Measurements from ENCODE around the gene LDB2.

The LDB2 gene

DNA sequence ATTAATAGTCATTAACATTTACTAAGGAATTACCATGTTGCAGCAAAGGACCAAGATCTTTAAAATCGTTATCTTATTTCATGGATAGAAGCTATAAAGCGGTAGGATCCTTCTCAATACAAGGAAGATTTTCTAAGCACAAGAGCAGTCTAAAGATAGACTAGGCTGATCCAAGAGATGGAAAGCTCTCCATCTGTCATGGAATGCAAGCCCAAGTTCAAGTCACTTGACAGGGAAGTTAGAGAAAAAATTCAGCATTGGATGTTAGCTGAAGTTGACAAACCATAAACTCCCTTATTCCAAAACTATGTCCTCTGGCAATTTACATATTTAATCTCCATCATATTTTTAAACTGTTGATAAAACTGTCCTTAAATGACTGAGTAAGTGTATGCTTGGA is 177.7 kb downstream of the LDB2 start:
- no peaks in the 10 kb centered on the region for H3F3A ChIP-seq (ENCODE audit: low read depth)
- H3K27me3 ChIP-seq (ENCODE audit: insufficient read depth, low read length, poor library complexity, severe bottlenecking): no peaks in the 10 kb centered on the region
- no peak overlapping the region for H3K4me2 ChIP-seq (ENCODE audit: low read depth, low read length, poor library complexity, severe bottlenecking)
- H3K36me3 ChIP-seq (ENCODE audit: insufficient read depth, low read length): no peaks in the 10 kb centered on the region
- H3K9me2 ChIP-seq (replicated peaks; ENCODE audit: low read depth, low read length): no peaks in the 10 kb centered on the region
- no peak overlapping the region for H3K4me3 ChIP-seq (ENCODE audit: low read length, poor library complexity, severe bottlenecking)
- no peaks in the 10 kb centered on the region for H3K4me1 ChIP-seq (ENCODE audit: insufficient read depth, low read length, poor library complexity, severe bottlenecking)
- H4K20me1 ChIP-seq (ENCODE audit: insufficient read depth, low read length, poor library complexity, severe bottlenecking): no peaks in the 10 kb centered on the region
- no peaks in the 10 kb centered on the region for H3K9me3 ChIP-seq (ENCODE audit: insufficient read depth, low read depth, low read length)
- H3K9ac ChIP-seq (ENCODE audit: low read depth, low read length, poor library complexity, severe bottlenecking): no peak overlapping the region
- TF ChIP-seq, protein P1, sequence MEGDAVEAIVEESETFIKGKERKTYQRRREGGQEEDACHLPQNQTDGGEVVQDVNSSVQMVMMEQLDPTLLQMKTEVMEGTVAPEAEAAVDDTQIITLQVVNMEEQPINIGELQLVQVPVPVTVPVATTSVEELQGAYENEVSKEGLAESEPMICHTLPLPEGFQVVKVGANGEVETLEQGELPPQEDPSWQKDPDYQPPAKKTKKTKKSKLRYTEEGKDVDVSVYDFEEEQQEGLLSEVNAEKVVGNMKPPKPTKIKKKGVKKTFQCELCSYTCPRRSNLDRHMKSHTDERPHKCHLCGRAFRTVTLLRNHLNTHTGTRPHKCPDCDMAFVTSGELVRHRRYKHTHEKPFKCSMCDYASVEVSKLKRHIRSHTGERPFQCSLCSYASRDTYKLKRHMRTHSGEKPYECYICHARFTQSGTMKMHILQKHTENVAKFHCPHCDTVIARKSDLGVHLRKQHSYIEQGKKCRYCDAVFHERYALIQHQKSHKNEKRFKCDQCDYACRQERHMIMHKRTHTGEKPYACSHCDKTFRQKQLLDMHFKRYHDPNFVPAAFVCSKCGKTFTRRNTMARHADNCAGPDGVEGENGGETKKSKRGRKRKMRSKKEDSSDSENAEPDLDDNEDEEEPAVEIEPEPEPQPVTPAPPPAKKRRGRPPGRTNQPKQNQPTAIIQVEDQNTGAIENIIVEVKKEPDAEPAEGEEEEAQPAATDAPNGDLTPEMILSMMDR (conservative IDR thresholded peaks at IDR 0.05; ENCODE audit: low read length): no peak
- no peak for TF ChIP-seq EZH2phosphoT487 (IDR thresholded peaks at IDR 0.05; ENCODE audit: borderline replicate concordance)
- H2AFZ ChIP-seq (ENCODE audit: low read length): no peak overlapping the region
- no peaks in the 10 kb centered on the region for H3K79me2 ChIP-seq (ENCODE audit: insufficient read depth, low read length)

DNA sequence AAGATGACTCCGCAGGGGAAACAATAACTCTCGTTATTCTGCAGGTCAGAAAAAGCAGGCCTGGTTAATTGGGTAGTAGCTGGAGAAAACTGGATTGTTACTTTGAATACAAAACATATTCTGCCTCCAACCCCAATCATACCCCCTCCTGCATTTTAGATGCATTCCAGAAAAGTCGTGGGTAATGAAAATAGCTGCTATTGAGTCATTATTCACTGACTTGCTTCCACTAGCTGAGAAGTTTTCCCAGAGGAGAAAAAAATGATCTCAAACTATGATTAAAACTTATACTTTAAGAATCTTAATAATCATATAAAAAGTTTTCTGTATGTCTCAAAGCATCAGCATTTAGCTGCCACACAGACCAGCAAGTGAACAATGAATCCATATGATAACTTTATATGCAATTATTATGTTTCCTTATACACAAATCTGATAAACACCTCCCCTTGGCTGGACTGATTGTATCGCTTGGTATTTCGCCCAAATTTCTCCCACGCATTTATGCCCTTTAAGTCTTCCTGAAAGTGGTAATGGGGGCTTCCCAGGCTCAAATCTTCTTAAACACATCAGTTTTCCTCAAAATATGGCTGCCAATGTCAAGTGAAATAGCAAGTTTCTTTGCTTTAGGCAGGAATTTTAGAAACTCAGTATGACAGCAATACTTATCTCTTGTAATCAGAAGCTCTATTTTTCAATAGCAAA is 181.0 kb downstream of the LDB2 start:
- H3K36me3 ChIP-seq (ENCODE audit: insufficient read depth, low read length): no peaks in the 10 kb centered on the region

DNA sequence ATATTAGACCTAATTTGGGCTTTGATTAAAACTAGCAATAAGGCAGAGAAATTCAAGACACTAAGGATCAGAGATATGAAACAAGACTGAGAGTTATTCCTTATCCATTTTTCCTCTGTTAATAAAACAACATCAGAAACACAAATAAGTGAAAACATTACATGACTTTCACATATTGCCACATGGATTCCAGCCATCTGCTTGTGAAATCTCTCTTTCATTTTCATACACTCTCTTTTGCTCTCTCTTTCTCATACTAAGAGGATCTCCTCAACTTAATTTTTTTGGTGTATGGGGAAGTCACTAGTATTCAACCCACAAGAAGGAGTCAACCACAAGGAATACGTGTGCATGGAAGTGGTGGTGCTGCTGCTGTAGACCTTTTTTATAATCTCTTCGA is 183.0 kb downstream of the LDB2 start:
- H3K9ac ChIP-seq (ENCODE audit: low read depth, low read length, poor library complexity, severe bottlenecking): no peak overlapping the region
- H2AFZ ChIP-seq (ENCODE audit: low read length): no peak overlapping the region
- H3K27me3 ChIP-seq (ENCODE audit: insufficient read depth, low read length, poor library complexity, severe bottlenecking): no peaks in the 10 kb centered on the region
- no peaks in the 10 kb centered on the region for H3K36me3 ChIP-seq (ENCODE audit: insufficient read depth, low read length)
- no peaks in the 10 kb centered on the region for H3K9me3 ChIP-seq (ENCODE audit: insufficient read depth, low read depth, low read length)
- no peaks in the 10 kb centered on the region for H3F3A ChIP-seq (ENCODE audit: low read depth)
- no peak overlapping the region for H3K4me3 ChIP-seq (ENCODE audit: low read length, poor library complexity, severe bottlenecking)
- no peak for TF ChIP-seq EZH2phosphoT487 (IDR thresholded peaks at IDR 0.05; ENCODE audit: borderline replicate concordance)
- TF ChIP-seq, protein P1 (conservative IDR thresholded peaks at IDR 0.05; ENCODE audit: low read length): no peak
- no peaks in the 10 kb centered on the region for H4K20me1 ChIP-seq (ENCODE audit: insufficient read depth, low read length, poor library complexity, severe bottlenecking)
- H3K4me1 ChIP-seq (ENCODE audit: insufficient read depth, low read length, poor library complexity, severe bottlenecking): no peaks in the 10 kb centered on the region
- no peak overlapping the region for H3K4me2 ChIP-seq (ENCODE audit: low read depth, low read length, poor library complexity, severe bottlenecking)
- no peaks in the 10 kb centered on the region for H3K9me2 ChIP-seq (replicated peaks; ENCODE audit: low read depth, low read length)
- H3K79me2 ChIP-seq (ENCODE audit: insufficient read depth, low read length): no peaks in the 10 kb centered on the region

More for the DNA sequence above, 181.0 kb downstream of the LDB2 start:
- no peaks in the 10 kb centered on the region for H3K9me3 ChIP-seq (ENCODE audit: insufficient read depth, low read depth, low read length)
- H3K27me3 ChIP-seq (ENCODE audit: insufficient read depth, low read length, poor library complexity, severe bottlenecking): no peaks in the 10 kb centered on the region
- H3K9me2 ChIP-seq (replicated peaks; ENCODE audit: low read depth, low read length): no peaks in the 10 kb centered on the region
- no peak overlapping the region for H3K4me3 ChIP-seq (ENCODE audit: low read length, poor library complexity, severe bottlenecking)
- no peak overlapping the region for H3K4me2 ChIP-seq (ENCODE audit: low read depth, low read length, poor library complexity, severe bottlenecking)
- H3F3A ChIP-seq (ENCODE audit: low read depth): no peaks in the 10 kb centered on the region
- no peaks in the 10 kb centered on the region for H3K4me1 ChIP-seq (ENCODE audit: insufficient read depth, low read length, poor library complexity, severe bottlenecking)
- TF ChIP-seq, protein P1 (conservative IDR thresholded peaks at IDR 0.05; ENCODE audit: low read length): no peak
- no peak for TF ChIP-seq EZH2phosphoT487 (IDR thresholded peaks at IDR 0.05; ENCODE audit: borderline replicate concordance)
- no peak overlapping the region for H2AFZ ChIP-seq (ENCODE audit: low read length)
- H4K20me1 ChIP-seq (ENCODE audit: insufficient read depth, low read length, poor library complexity, severe bottlenecking): no peaks in the 10 kb centered on the region
- H3K9ac ChIP-seq (ENCODE audit: low read depth, low read length, poor library complexity, severe bottlenecking): no peak overlapping the region
- H3K79me2 ChIP-seq (ENCODE audit: insufficient read depth, low read length): no peaks in the 10 kb centered on the region

All from Loucy (cell line).